ENCODE results near the gene FMO5.

DNA sequence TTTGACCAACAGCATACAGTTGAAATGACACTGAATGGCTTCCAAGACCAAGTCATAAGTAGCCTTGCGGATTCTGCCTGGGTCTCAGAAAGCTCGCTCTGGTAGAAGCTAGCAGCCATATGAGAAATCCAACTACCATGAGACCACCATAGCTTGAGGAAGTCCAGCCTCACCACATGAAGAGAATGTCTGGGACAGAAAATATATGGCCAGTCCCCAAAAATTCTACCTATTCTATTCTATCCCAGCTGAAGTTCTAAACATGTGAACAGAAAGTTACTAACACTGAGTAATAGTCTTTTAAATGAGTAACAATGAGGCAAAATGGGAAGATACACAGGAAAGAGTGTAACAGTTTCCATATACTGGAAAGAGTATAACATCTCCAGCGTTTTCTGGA lies 9.0 kb downstream of the FMO5 start:
- TF ChIP-seq CTCF (IDR thresholded peaks at IDR 0.05; ENCODE audit: poor library complexity, severe bottlenecking) (no peak), RAD21 (conservative IDR thresholded peaks at IDR 0.05) (no peak), EZH2 (IDR thresholded peaks at IDR 0.05; ENCODE audit: borderline replicate concordance, insufficient read depth, low read length, poor library complexity, severe bottlenecking) (no peak)
